ENCODE results near the gene FCHO1. TPM values are rescaled to one million over a fixed set of nuclear protein-coding genes. Genes with fewer than 3 reads are reported as not detected.

Gene FCHO1
- total and polyA plus RNA-seq, 10 of the 15 experiments (the other 5 are each of a cell fraction or from before 2014, with no cell fraction given), result 0.14 to 45.8 (median 15.8) TPM

DNA sequence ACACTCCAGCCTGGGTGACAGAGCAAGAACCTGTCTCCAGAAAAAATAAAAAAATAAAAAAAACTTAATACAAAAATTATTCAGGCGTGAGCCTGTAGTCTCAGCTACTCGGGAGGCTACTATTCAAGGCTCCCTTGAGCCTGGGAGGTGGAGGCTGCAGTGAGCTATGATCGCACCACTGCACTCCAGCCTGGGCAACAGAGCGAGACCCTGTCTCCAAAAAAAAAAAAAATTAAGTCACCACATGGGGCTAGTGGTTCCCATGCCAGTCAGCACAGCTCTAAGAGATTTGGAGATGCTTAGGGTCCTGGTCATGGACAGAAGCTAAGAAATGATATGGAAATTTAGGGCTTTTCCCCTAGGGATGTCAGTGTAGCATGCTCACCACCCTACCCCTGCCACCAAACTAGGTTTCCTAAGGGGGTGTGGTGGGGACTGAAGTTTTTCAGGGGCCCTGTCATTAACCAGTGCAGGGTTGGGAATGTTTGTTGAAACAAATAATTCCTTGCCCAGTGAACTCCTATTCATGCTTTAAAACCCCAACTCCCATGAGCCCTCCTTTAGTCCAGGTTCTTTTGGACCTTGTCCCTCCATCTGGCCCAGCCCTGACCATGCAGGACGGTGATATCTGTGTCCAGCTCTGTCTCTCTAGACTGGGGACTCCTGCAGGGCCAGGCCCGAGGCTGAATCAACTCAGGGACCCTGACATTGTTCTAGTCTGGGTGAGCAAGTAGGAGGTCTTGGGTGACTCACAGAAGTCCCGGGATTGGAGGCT, 1.8 kb downstream of the FCHO1 start:
- FAIRE-seq (no peak), DNase-seq (ENCODE audit: low read depth, low spot score) (no peak), ATAC-seq (no peak)
- H3K36me3 ChIP-seq (ENCODE audit: control insufficient read depth in 2 of 2, insufficient read depth in 2 of 2, low read length in 1 of 2), result peaks cover 0 to 5% of the 10 kb centered on the region in 2 experiments; a peak in 2 of 4 replicates
- no peak overlapping the region for H2AFZ ChIP-seq (ENCODE audit: control insufficient read depth, low read depth, low read length)
- POLR2A ChIA-PET, result interaction anchor here (0.5 to 3.8 kb wide), 10 partner anchors 10 to 635 kb away, joined by 3 to 22 read pairs (median 6); partner anchors contain the start of genes MAP1S and MVB12A
- BruUV-seq (replicated peaks), result TSS peak; percentile 54
- H3K79me2 ChIP-seq (ENCODE audit: control insufficient read depth, insufficient read depth, low read length), result peaks cover 38% of the 10 kb centered on the region
- no peak overlapping the region for H3K4me3 ChIP-seq
- peaks cover 65% of the 10 kb centered on the region for H3K4me1 ChIP-seq (ENCODE audit: control insufficient read depth, insufficient read depth, low read length)
- RAD21 ChIA-PET (ENCODE audit: unreplicated experiment), result interaction anchor here (0.7 to 6.7 kb wide), 11 partner anchors 9 to 292 kb away, joined by 3 to 96 read pairs (median 6); partner anchors contain the start of genes MAP1S and RPL18A
- no peaks in the 10 kb centered on the region for H3K27me3 ChIP-seq (replicated peaks in 1 of 2; ENCODE audit: control insufficient read depth in 2 of 2, insufficient read depth in 2 of 2, low read length in 1 of 2)
- 0 out of 2 replicates have a peak overlapping the region, but pooled peaks have one; percentile 3 for H3K4me2 ChIP-seq (ENCODE audit: control insufficient read depth, insufficient read depth)
- SMC1A ChIA-PET (ENCODE audit: uncharacterized antibody, unreplicated experiment), result interaction anchor here (0.8 to 8.8 kb wide), 10 partner anchors 11 to 97 kb away, joined by 4 to 93 read pairs (median 13); partner anchors contain the start of gene MAP1S
- H3K9ac ChIP-seq (ENCODE audit: control insufficient read depth, insufficient read depth, low read length), result no peak overlapping the region
- TF ChIP-seq RAD21 (IDR thresholded peaks at IDR 0.05; ENCODE audit: insufficient read depth, low read depth, low read length) (no peak), MEF2A (IDR thresholded peaks at IDR 0.05; ENCODE audit: insufficient read depth, low read depth, low read length) (no peak), HDGF (IDR thresholded peaks at IDR 0.05) (no peak), SREBF1 (IDR thresholded peaks at IDR 0.05; ENCODE audit: low read length) (no peak), KAT2A (conservative IDR thresholded peaks at IDR 0.05; ENCODE audit: control insufficient read depth, low read depth, low read length) (no peak), KLF5 (IDR thresholded peaks at IDR 0.05; ENCODE audit: partially characterized antibody) (no peak), NFYB (IDR thresholded peaks at IDR 0.05; ENCODE audit: insufficient read depth, low read depth, low read length) (no peak), ZNF622 (IDR thresholded peaks at IDR 0.05) (no peak)
- TF ChIP-seq, protein P1, sequence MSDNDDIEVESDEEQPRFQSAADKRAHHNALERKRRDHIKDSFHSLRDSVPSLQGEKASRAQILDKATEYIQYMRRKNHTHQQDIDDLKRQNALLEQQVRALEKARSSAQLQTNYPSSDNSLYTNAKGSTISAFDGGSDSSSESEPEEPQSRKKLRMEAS (IDR thresholded peaks at IDR 0.05; ENCODE audit: low read depth, low read length), result no peak
- intact Hi-C loops (cut with micrococcal nuclease; ENCODE audit: unreplicated experiment), result loop anchor here (5.0 kb wide), 1 partner anchor 36 kb away; the partner anchor contains the start of gene MAP1S
- H3K27ac ChIP-seq (ENCODE audit: control insufficient read depth, insufficient read depth), result no peak overlapping the region
- CTCF ChIA-PET, result interaction anchor here (0.6 to 6.8 kb wide), 14 partner anchors 9 to 177 kb away, joined by 3 to 85 read pairs (median 12); partner anchors contain the start of gene MAP1S
- no peaks in the 10 kb centered on the region for H3K9me3 ChIP-seq (replicated peaks; ENCODE audit: control insufficient read depth, insufficient read depth, low read length)
- no peaks in the 10 kb centered on the region for H4K20me1 ChIP-seq (ENCODE audit: control insufficient read depth, insufficient read depth)
- 67% methylated on average over 7 of the region's 7 CpGs for WGBS (ENCODE audit: insufficient coverage, insufficient replicate concordance, low lambda C conversion rate, missing lambda C conversion rate)
- in situ Hi-C loops (cut with MboI), result no loop called here

Data from GM12878 (cell line).